ENCODE data around the gene STOX1. TPM values are rescaled to one million over a fixed set of nuclear protein-coding genes. Genes with fewer than 3 reads are reported as not detected.
"Not testable (repeated sequence)": the region's sequence is repeated elsewhere in the genome, so short reads cannot be mapped to it uniquely, and the experiment has no call there.

The STOX1 gene
- total RNA-seq, 1 experiment from 2014 or later = 2.7 TPM

DNA sequence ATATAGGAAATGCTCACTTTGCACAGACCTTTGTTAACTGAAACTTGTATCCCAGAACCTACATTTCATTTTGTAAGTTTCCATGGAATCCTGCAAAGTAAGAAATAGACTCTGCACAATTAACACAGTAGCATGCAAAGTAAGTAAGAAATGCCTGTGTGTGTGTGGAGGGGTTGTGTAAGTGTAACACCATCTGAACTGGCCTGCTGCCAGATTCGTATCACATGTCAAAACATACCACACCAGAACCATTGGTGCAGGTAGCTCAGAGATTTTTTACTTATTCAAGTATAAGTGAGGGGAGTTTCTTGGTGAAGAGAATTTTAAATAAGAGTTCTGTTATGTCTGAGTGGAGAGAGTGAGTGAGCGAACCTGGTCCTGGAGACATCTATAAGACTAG is 110.8 kb downstream of the STOX1 start:
- TF ChIP-seq, protein P1, sequence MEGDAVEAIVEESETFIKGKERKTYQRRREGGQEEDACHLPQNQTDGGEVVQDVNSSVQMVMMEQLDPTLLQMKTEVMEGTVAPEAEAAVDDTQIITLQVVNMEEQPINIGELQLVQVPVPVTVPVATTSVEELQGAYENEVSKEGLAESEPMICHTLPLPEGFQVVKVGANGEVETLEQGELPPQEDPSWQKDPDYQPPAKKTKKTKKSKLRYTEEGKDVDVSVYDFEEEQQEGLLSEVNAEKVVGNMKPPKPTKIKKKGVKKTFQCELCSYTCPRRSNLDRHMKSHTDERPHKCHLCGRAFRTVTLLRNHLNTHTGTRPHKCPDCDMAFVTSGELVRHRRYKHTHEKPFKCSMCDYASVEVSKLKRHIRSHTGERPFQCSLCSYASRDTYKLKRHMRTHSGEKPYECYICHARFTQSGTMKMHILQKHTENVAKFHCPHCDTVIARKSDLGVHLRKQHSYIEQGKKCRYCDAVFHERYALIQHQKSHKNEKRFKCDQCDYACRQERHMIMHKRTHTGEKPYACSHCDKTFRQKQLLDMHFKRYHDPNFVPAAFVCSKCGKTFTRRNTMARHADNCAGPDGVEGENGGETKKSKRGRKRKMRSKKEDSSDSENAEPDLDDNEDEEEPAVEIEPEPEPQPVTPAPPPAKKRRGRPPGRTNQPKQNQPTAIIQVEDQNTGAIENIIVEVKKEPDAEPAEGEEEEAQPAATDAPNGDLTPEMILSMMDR (IDR thresholded peaks at IDR 0.05; ENCODE audit: unreplicated experiment) = no peak
- Mint-ChIP-seq H3K36me3 (ENCODE audit: insufficient read depth, unreplicated experiment) (peaks cover 29% of the 10 kb centered on the region), H3K4me3 (ENCODE audit: low read depth, unreplicated experiment) (no peak overlapping the region), H3K27me3 (ENCODE audit: unreplicated experiment) (no peaks in the 10 kb centered on the region), H3K27ac (ENCODE audit: unreplicated experiment) (no peak overlapping the region), H3K4me1 (ENCODE audit: low read depth, unreplicated experiment) (peaks cover 17% of the 10 kb centered on the region), H3K9me3 (ENCODE audit: low read depth, unreplicated experiment) (no peaks in the 10 kb centered on the region)
- no TSS peak for BruUV-seq (replicated peaks)
- peak; percentile 19 for DNase-seq
- CTCF ChIA-PET = interaction anchor here (0.5 kb wide), 1 partner anchor 236 kb away, joined by 7 read pairs; no protein-coding TSS in a partner anchor
- intact Hi-C loops (cut with micrococcal nuclease; ENCODE audit: unreplicated experiment) = no loop called here

DNA sequence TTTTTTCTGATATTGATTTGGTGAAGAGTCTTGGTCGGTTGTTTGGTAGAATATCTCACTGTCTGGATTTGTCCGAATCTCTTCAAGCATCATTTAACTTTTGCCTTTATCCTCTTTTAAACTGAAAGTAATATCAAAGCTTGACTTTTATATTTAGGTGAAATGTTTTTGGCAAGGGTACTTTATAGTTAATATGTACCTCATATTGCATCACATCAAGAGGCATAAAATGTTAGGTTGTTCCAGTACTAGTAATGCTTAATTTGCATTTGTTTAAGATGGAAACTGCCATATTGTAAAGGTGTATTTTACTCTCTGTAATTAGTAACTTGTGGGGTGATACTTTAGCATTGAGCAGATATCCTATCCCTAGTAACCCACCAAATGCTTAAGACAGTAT is 111.6 kb downstream of the STOX1 start:
- Mint-ChIP-seq H3K27me3 (ENCODE audit: unreplicated experiment) (no peaks in the 10 kb centered on the region), H3K4me1 (ENCODE audit: low read depth, unreplicated experiment) (peaks cover 17% of the 10 kb centered on the region), H3K9me3 (ENCODE audit: low read depth, unreplicated experiment) (no peaks in the 10 kb centered on the region), H3K27ac (ENCODE audit: unreplicated experiment) (no peak overlapping the region), H3K36me3 (ENCODE audit: insufficient read depth, unreplicated experiment) (peaks cover 29% of the 10 kb centered on the region), H3K4me3 (ENCODE audit: low read depth, unreplicated experiment) (no peak overlapping the region)
- TF ChIP-seq, protein P1 (IDR thresholded peaks at IDR 0.05; ENCODE audit: unreplicated experiment) = no peak
- no peak for DNase-seq
- intact Hi-C loops (cut with micrococcal nuclease; ENCODE audit: unreplicated experiment) = no loop called here
- CTCF ChIA-PET = no interaction called here
- BruUV-seq (replicated peaks) = no TSS peak

DNA sequence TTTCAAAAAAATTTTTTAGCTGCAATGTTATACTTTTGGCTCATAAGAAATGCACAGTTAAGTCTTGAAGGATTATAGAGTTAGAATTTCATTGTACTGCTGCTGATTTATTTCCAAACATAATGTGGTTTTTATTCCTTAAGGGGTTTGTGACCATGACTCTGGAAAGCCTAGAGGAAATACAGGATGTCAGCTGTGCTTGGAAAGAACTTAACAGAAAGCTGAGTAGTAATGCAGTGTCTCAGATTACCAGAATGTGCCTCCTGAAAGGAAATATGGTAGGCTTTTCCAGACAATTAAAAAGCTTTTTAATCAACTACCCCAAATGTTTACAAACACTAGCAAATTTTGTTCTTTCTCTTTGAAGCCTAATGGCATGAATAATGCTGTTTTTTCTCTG is 113.6 kb downstream of the STOX1 start:
- CTCF ChIA-PET; BruUV-seq (replicated peaks); H3K4me3 Mint-ChIP-seq (ENCODE audit: low read depth, unreplicated experiment); H3K9me3 Mint-ChIP-seq (ENCODE audit: low read depth, unreplicated experiment); H3K27me3 Mint-ChIP-seq (ENCODE audit: unreplicated experiment); DNase-seq; intact Hi-C loops (cut with micrococcal nuclease; ENCODE audit: unreplicated experiment); H3K27ac Mint-ChIP-seq (ENCODE audit: unreplicated experiment): not testable (repeated sequence)
- H3K4me1 Mint-ChIP-seq (ENCODE audit: low read depth, unreplicated experiment) = peaks cover 17% of the 10 kb centered on the region
- H3K36me3 Mint-ChIP-seq (ENCODE audit: insufficient read depth, unreplicated experiment) = peaks cover 44% of the 10 kb centered on the region

Other genes starting within 250 kb of the STOX1 start
- 105 and 113 TPM in 2 replicates for gene CCAR1, start 106.3 kb upstream of the STOX1 start, total RNA-seq (2022)
- gene DDX50, start 73.8 kb downstream of the STOX1 start, total RNA-seq (2022) = 39.1 and 44.4 TPM in 2 replicates
- gene DDX21, start 128.6 kb downstream of the STOX1 start, total RNA-seq (2022) = 135 and 144 TPM in 2 replicates
- gene KIFBP, start 161.3 kb downstream of the STOX1 start, total RNA-seq (2022) = 36.7 and 40.0 TPM in 2 replicates

Data from Calu3 (cell line).